Stomach (tissue), 9 donors: ENCODE measurements around the gene CFHR4. TPM values are rescaled to one million over a fixed set of nuclear protein-coding genes. Genes with fewer than 3 reads are reported as not detected.
"Not testable (repeated sequence)": the region's sequence is repeated elsewhere in the genome, so short reads cannot be mapped to it uniquely, and the experiment has no call there.

Experiments
- DNase-seq, 2 donors: peaks; one replicate each; pipeline versions ENCODE4 v3.0.0 to v3.0.0-alpha.2; 2013 to 2019
- H3K27ac ChIP-seq, 5 donors: fragments of 200-600 bp in 4 of 5; sonication (generic) in 4 of 5; one replicate each; pipeline ENCODE4 v1.5.1; 2013 to 2019; ENCODE audit warnings: mild to moderate bottlenecking in 1 of 5, moderate library complexity in 1 of 5
- H3K27me3 ChIP-seq, 3 donors: fragments of 200-600 bp; sonication (generic); one replicate each; pipeline ENCODE4 v1.5.1; 2017 to 2019; ENCODE audit warnings: mixed run types in 1 of 3
- H3K36me3 ChIP-seq, 4 donors: fragments of 200-600 bp; sonication (generic); 1 replicate in 3 of 4; 2 replicates in 1 of 4; pipeline ENCODE4 v1.5.1; 2016 to 2019
- H3K4me1 ChIP-seq, 4 donors: fragments of 200-600 bp; sonication (generic); one replicate each; pipeline ENCODE4 v1.5.1; 2016 to 2019
- H3K4me3 ChIP-seq, 4 donors: fragments of 200-600 bp; sonication (generic) in 3 of 4; one replicate each; pipeline ENCODE4 v1.5.1; 2016 to 2019; ENCODE audit warnings: mild to moderate bottlenecking in 1 of 4
- H3K9me3 ChIP-seq, 4 donors: fragments of 200-600 bp; sonication (generic); one replicate each; pipeline ENCODE4 v1.5.1; 2016 to 2019
- EP300 ChIP-seq: sonication (generic); formaldehyde crosslinking; IDR thresholded peaks from one replicate; pipeline ENCODE4 v1.6.1; 2017; ENCODE audit warnings: antibody characterized with exemption
- POLR2A ChIP-seq, 4 donors: fragments of 450-650 bp; IDR thresholded peaks; one replicate each; pipeline ENCODE4 v1.6.1; 2016; ENCODE audit warnings: antibody characterized with exemption in 4 of 4, control low read depth in 2 of 4, mild to moderate bottlenecking in 1 of 4, moderate library complexity in 1 of 4
- POLR2AphosphoS5 ChIP-seq, 3 donors: sonication (generic); formaldehyde crosslinking; IDR thresholded peaks; one replicate each; pipeline ENCODE4 v1.6.1; 2016; ENCODE audit warnings: antibody characterized with exemption in 3 of 3
- WGBS, 5 donors: extraction: QIAGEN DNeasy Blood & Tissue Kit in 3 of 5; methylation state at CpG; one replicate each; pipeline versions ENCODE4 v1.1.5 to v1.1.7; 2013 to 2018; 5-methylcytosine and 5-hydroxymethylcytosine counted together
- intact Hi-C: fragments of 100-400 bp; cut with DNase I; formaldehyde crosslinking; loops from one replicate; pipeline ENCODE4 v1.15.1; 2023; ENCODE audit warnings: low total_unique reads
- polyA plus RNA-seq, 3 donors: library from polyadenylated mRNA; stranded (reverse); fragments of 200-250 nt; gene quantifications; one replicate each; pipeline ENCODE4 v1.2.3, GENCODE V29; 2013
- total RNA-seq, 5 donors: library from RNA; depleted of rRNA; stranded (reverse); fragments of >200 nt; gene quantifications; one replicate each; pipeline versions ENCODE4 v1.1.0 to v1.2.3, GENCODE V29; 2014 to 2016
- TF ChIP-seq, protein P1 (sequence below), 7 experiments: fragments of 450-650 bp in 4 of 7; fragments of 200-600 bp in 3 of 7; sonication (generic) in 3 of 7; IDR thresholded peaks; one replicate each; pipeline ENCODE4 v1.5.1; 2016 to 2019; ENCODE audit warnings: antibody characterized with exemption in 7 of 7, control low read depth in 2 of 7, mild to moderate bottlenecking in 1 of 7
- donor health status: healthy with polysubstance abuse.
- donor health status: Bipolar disorder and iron deficiency.
- donor health status: healthy.

The CFHR4 gene
- total and polyA plus RNA-seq, 8 donors: not detected

DNA sequence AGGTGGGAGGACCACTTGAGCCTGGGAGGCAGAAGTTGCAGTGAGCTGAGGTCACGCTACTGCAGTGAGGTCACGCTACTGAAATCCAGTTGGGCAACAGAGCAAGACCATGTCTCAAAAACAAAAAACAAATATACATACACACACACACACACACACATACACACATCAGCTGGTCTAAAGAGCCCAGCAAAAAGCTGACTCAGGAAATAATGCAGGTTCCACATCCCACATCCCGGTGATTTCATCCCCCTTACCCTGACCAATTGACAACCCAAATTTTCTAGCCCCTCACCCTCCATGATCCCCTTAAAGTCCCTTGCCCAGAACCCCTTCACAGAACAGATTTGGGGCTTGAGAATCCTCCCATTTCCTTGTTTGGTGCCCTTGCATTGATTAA is 11.9 kb upstream of the CFHR4 start:
- H3K36me3 ChIP-seq: no peaks in the 10 kb centered on the region
- 86 to 96% (median 95%) methylated on average over 3 of the region's 3 CpGs for WGBS, 5 donors
- no peak for DNase-seq
- no peak overlapping the region for H3K4me3 ChIP-seq
- peaks cover 0 to 11% (median 4%) of the 10 kb centered on the region in 3 donors for H3K27me3 ChIP-seq
- intact Hi-C loops: no loop called here
- no peak overlapping the region for H3K27ac ChIP-seq
- peaks cover 0 to 5% (median 0%) of the 10 kb centered on the region in 4 donors for H3K4me1 ChIP-seq
- TF ChIP-seq EP300: no peak
- no peak for TF ChIP-seq POLR2A (IDR thresholded peaks at IDR 0.05)
- TF ChIP-seq, protein P1, sequence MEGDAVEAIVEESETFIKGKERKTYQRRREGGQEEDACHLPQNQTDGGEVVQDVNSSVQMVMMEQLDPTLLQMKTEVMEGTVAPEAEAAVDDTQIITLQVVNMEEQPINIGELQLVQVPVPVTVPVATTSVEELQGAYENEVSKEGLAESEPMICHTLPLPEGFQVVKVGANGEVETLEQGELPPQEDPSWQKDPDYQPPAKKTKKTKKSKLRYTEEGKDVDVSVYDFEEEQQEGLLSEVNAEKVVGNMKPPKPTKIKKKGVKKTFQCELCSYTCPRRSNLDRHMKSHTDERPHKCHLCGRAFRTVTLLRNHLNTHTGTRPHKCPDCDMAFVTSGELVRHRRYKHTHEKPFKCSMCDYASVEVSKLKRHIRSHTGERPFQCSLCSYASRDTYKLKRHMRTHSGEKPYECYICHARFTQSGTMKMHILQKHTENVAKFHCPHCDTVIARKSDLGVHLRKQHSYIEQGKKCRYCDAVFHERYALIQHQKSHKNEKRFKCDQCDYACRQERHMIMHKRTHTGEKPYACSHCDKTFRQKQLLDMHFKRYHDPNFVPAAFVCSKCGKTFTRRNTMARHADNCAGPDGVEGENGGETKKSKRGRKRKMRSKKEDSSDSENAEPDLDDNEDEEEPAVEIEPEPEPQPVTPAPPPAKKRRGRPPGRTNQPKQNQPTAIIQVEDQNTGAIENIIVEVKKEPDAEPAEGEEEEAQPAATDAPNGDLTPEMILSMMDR (IDR thresholded peaks at IDR 0.05): no peak
- no peak for TF ChIP-seq POLR2AphosphoS5 (IDR thresholded peaks at IDR 0.05)
- no peaks in the 10 kb centered on the region for H3K9me3 ChIP-seq

DNA sequence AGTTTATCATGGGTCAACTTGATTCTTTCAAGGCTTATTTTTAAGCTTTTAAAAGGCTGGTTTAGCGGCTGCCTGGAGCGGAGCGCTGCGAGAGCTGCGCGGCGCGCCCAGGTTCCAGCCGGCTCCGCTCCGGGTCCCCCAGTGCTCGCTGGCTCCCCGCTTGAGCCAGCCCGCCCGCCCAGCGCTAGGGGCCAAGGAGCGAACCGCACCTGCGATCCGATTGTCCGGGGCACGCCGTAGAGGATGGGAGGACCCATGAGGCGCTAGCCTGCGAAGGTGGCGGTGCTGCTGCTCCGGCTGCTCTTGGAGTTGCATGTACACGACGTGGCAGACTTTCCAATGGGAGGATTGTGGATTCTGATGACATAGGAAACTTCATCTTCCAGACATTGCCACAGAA is 9.9 kb upstream of the CFHR4 start:
- peaks cover 0 to 4% (median 0%) of the 10 kb centered on the region in 4 donors for H3K9me3 ChIP-seq
- intact Hi-C loops: no loop called here
- peaks cover 0 to 11% (median 4%) of the 10 kb centered on the region in 3 donors for H3K27me3 ChIP-seq
- 5 to 8% (median 7%) methylated on average over 19 to 29 of the region's 29 CpGs for WGBS, 5 donors
- TF ChIP-seq POLR2A (IDR thresholded peaks at IDR 0.05) (no peak), EP300 (no peak), POLR2AphosphoS5 (IDR thresholded peaks at IDR 0.05) (no peak)
- TF ChIP-seq, protein P1 (IDR thresholded peaks at IDR 0.05): no peak
- peak in 1 of 2 donors; percentile 25 for DNase-seq
- H3K36me3 ChIP-seq: no peaks in the 10 kb centered on the region
- H3K4me3 ChIP-seq: no peak overlapping the region
- H3K27ac ChIP-seq: no peak overlapping the region
- peaks cover 0 to 5% (median 0%) of the 10 kb centered on the region in 4 donors for H3K4me1 ChIP-seq

DNA sequence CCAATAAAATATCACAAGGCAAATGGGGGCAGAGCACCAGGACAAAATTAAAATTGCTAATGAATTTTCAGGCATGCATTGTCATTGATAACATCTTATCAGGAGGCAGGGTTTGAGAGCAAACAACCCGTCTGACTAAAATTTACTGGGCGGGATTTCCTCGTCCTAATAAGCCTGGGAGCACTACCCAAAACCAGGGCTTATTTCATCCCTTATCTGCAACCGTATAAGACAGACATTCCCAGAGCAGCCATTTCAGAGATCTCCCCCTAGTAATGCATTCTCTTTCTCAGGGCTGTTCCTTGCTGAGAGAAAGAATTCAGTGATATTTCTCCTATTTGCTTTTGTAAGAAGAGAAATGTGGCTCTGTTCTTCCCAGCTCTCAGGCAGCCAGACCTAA is 1.3 kb upstream of the CFHR4 start:
- H3K27ac ChIP-seq, H3K4me1 ChIP-seq, intact Hi-C loops, DNase-seq, H3K4me3 ChIP-seq, H3K27me3 ChIP-seq, H3K36me3 ChIP-seq: not testable (repeated sequence)
- WGBS, 5 donors: 70 to 79% (median 77%) methylated on average over 4 of the region's 4 CpGs
- H3K9me3 ChIP-seq: peaks cover 0 to 13% (median 0%) of the 10 kb centered on the region in 4 donors

DNA sequence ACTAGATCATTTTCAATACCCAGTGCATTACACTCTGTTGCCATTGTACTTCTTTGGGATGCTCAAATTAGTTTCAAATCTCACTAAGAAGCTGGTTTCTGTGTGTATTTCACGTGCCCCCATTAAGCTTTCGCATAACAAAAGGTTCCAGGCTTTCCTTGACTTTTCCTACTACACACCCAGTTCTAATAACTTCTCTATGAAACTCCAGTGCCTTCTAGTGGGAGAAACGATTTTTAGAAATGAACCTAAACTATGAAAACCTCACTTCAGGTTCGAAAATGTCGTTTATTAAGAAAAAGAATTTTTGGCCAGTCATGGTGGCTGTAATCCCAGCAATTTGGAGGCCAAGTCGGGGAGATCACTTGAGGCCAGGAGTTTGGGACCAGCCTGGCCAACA is 2.8 kb downstream of the CFHR4 start:
- WGBS, 5 donors: 56 to 73% (median 65%) methylated on average over 6 of the region's 6 CpGs
- no peak overlapping the region for H3K27ac ChIP-seq
- H3K36me3 ChIP-seq: no peaks in the 10 kb centered on the region
- DNase-seq: no peak
- no peak overlapping the region for H3K4me3 ChIP-seq
- H3K9me3 ChIP-seq: peaks cover 0 to 9% (median 0%) of the 10 kb centered on the region in 4 donors
- no peaks in the 10 kb centered on the region for H3K4me1 ChIP-seq
- H3K27me3 ChIP-seq: no peaks in the 10 kb centered on the region
- TF ChIP-seq, protein P1 (IDR thresholded peaks at IDR 0.05): no peak
- TF ChIP-seq EP300 (no peak), POLR2AphosphoS5 (IDR thresholded peaks at IDR 0.05) (no peak), POLR2A (IDR thresholded peaks at IDR 0.05) (no peak)
- intact Hi-C loops: no loop called here

DNA sequence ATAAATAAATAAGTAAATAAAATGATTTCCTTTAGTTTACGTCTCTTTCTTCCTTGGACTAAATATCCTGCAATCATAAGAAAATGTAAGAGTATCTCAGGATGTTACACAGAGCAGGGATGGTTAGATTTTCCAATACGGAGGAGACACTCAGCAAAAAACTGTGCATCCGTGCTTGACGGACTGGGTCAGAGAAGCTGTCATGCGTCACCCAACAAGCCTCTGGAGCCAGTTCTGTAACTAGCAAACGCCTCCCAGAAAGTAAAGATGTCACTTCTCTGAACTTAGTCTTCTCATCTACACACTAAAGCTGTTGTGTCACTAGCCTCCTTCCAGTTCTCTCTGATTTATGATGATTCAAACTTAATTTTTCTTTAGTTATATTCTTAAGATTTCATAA is 3.4 kb downstream of the CFHR4 start:
- Histone ChIP-seq H3K4me1 (no peaks in the 10 kb centered on the region), H3K27ac (no peak overlapping the region), H3K27me3 (no peaks in the 10 kb centered on the region), H3K4me3 (no peak overlapping the region), H3K9me3 (peaks cover 0 to 3% (median 0%) of the 10 kb centered on the region in 4 donors), H3K36me3 (no peaks in the 10 kb centered on the region)
- WGBS, 5 donors: 82 to 87% (median 84%) methylated on average over 6 of the region's 6 CpGs
- intact Hi-C loops: no loop called here
- DNase-seq: no peak
- no peak for TF ChIP-seq POLR2A (IDR thresholded peaks at IDR 0.05)
- no peak for TF ChIP-seq POLR2AphosphoS5 (IDR thresholded peaks at IDR 0.05)
